ENCODE data around the gene LRTM2.

DNA sequence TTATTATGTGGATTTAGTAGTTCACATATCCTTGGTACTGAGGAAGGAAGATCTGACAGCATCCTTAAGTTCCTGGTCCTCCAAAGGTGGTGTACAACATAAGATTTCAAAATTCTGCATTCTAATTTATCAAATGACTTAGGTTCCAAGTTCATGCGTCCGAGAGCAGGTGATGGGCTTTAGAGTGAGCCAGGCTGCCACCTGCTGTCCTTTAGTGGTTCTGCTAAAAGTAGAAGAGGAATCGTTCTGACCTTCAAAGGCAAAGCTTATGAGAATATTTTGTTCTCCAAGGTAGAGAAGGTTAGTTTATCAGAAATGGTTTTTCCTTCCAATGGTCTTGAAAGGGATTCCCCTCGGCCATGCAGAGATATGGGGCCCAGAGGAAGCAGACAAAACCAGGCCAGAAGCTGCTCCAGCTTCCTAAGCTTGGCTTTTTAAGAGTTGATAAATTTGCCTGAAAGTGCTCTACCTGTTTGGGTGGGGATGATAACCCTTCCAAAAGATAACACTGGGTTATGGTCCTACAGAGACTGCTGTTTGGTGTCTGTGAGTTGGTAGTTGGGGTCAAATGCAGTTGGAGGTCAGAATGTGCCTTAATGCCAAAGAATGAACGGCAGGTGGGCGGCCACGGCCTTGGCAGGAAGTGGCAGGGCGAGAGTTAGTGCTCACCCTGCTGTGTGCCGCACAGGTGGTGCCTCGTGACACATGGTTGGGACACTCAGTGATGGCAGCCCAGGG lies 29.1 kb upstream of the LRTM2 start:
- TF ChIP-seq, protein P1, sequence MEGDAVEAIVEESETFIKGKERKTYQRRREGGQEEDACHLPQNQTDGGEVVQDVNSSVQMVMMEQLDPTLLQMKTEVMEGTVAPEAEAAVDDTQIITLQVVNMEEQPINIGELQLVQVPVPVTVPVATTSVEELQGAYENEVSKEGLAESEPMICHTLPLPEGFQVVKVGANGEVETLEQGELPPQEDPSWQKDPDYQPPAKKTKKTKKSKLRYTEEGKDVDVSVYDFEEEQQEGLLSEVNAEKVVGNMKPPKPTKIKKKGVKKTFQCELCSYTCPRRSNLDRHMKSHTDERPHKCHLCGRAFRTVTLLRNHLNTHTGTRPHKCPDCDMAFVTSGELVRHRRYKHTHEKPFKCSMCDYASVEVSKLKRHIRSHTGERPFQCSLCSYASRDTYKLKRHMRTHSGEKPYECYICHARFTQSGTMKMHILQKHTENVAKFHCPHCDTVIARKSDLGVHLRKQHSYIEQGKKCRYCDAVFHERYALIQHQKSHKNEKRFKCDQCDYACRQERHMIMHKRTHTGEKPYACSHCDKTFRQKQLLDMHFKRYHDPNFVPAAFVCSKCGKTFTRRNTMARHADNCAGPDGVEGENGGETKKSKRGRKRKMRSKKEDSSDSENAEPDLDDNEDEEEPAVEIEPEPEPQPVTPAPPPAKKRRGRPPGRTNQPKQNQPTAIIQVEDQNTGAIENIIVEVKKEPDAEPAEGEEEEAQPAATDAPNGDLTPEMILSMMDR (tag by site-specific recombination; IDR thresholded peaks at IDR 0.05) = peak; percentile 41; the same call in 1 of the 2 replicates
- TF ChIP-seq, protein P2, sequence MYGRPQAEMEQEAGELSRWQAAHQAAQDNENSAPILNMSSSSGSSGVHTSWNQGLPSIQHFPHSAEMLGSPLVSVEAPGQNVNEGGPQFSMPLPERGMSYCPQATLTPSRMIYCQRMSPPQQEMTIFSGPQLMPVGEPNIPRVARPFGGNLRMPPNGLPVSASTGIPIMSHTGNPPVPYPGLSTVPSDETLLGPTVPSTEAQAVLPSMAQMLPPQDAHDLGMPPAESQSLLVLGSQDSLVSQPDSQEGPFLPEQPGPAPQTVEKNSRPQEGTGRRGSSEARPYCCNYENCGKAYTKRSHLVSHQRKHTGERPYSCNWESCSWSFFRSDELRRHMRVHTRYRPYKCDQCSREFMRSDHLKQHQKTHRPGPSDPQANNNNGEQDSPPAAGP (tag by site-specific recombination; IDR thresholded peaks at IDR 0.05) = no peak
- no peak for TF ChIP-seq ZFP37 (tag by site-specific recombination; IDR thresholded peaks at IDR 0.05)
